SU-DHL-6 (cell line): ENCODE results near the gene SLAIN1.

Experiments
- H2AFZ ChIP-seq: fragments of 200-600 bp; sonication (generic); 2 replicates; pipeline ENCODE4 v1.6.1; 2014; ENCODE audit warnings: low read depth, mild to moderate bottlenecking, moderate library complexity, mixed read lengths, antibody characterized with exemption, low read length; ENCODE audit not compliant: severe bottlenecking
- H3F3A ChIP-seq: fragments of 200-600 bp; shearing (Covaris generic); 2 replicates; pipeline ENCODE4 v1.6.0; 2016; ENCODE audit warnings: antibody characterized with exemption, mild to moderate bottlenecking; ENCODE audit not compliant: insufficient read depth
- H3K27ac ChIP-seq: fragments of 200-600 bp; sonication (generic); 2 replicates; pipeline ENCODE4 v1.5.1; 2016; ENCODE audit warnings: low read depth, mild to moderate bottlenecking, low read length, moderate library complexity, mixed read lengths
- H3K27me3 ChIP-seq: fragments of 200-600 bp; sonication (generic), shearing (Covaris generic); 2 replicates; pipeline ENCODE4 v1.6.0; 2014; ENCODE audit warnings: mild to moderate bottlenecking, low read length
- H3K36me3 ChIP-seq: fragments of 200-600 bp; sonication (generic); 2 replicates; pipeline ENCODE4 v1.6.1; 2014; ENCODE audit warnings: mild to moderate bottlenecking, low read length, mixed read lengths
- H3K4me2 ChIP-seq: fragments of 300-600, 200-600 bp; shearing (Covaris generic), sonication (generic); 2 replicates; pipeline ENCODE4 v1.6.0; 2014; ENCODE audit warnings: low read length, low read depth, mild to moderate bottlenecking; ENCODE audit not compliant: poor library complexity, severe bottlenecking
- H3K4me3 ChIP-seq: fragments of 200-600 bp; sonication (generic); 2 replicates; pipeline ENCODE4 v1.5.1; 2014; ENCODE audit warnings: antibody characterized with exemption, low read length, mild to moderate bottlenecking, mixed read lengths; ENCODE audit not compliant: insufficient read depth, poor library complexity, severe bottlenecking
- H3K79me2 ChIP-seq: fragments of 200-600 bp; sonication (generic); 2 replicates; pipeline ENCODE4 v1.6.1; 2014; ENCODE audit warnings: mild to moderate bottlenecking, low read length, moderate library complexity; ENCODE audit not compliant: insufficient read depth
- H3K9ac ChIP-seq: fragments of 200-600 bp; sonication (generic); 2 replicates; pipeline ENCODE4 v1.7.0; 2014; ENCODE audit warnings: mild to moderate bottlenecking, low read length
- H3K9me2 ChIP-seq: fragments of 200-600 bp; sonication (generic); replicated peaks from 2 replicates; pipeline ENCODE4 v1.6.1; 2014; ENCODE audit warnings: low read length; ENCODE audit not compliant: insufficient read depth
- H3K9me3 ChIP-seq: fragments of 200-600 bp; sonication (generic); 2 replicates; pipeline ENCODE4 v1.6.1; 2014; ENCODE audit warnings: low read length, mixed read lengths; ENCODE audit not compliant: insufficient read depth
- H4K20me1 ChIP-seq: fragments of 200-600 bp; sonication (generic); 2 replicates; pipeline ENCODE4 v1.6.1; 2014; ENCODE audit warnings: low read depth, mild to moderate bottlenecking, antibody characterized with exemption, low read length, moderate library complexity, mixed read lengths
- CTCF ChIP-seq: fragments of 200-600 bp; sonication (generic); IDR thresholded peaks from one replicate; pipeline ENCODE4 v1.5.1; 2017; ENCODE audit warnings: antibody characterized with exemption, mild to moderate bottlenecking, low read length, moderate library complexity; ENCODE audit not compliant: insufficient read depth, poor library complexity, severe bottlenecking
- EZH2phosphoT487 ChIP-seq: fragments of 200-600 bp; sonication (generic), shearing (Covaris generic); conservative IDR thresholded peaks from 2 replicates; pipeline ENCODE4 v1.6.1; 2018; ENCODE audit warnings: mild to moderate bottlenecking, antibody characterized with exemption, low read length, moderate library complexity, mixed read lengths

The SLAIN1 gene

DNA sequence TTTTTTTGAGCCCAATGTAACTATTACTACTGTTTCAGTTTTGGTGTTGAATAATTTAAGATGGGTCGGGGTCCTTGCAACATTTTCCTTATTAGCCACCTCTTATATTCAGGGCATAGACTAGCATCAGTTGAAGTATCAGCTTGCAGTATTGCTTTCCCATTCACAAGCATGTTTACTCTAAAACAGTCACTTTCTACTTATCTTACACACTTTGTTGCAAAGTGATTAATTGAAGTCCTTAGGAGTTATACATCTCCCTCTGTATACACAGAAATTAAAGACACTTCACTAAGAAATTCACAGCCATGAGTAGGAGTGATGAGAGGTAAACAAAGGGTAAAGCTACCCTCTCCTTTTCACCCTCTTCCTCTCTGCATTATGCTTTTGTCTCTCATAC lies 27.6 kb downstream of the SLAIN1 start:
- no peaks in the 10 kb centered on the region for H3K79me2 ChIP-seq
- H3K9me2 ChIP-seq, result no peaks in the 10 kb centered on the region
- H3K9me3 ChIP-seq, result no peaks in the 10 kb centered on the region
- no peaks in the 10 kb centered on the region for H3F3A ChIP-seq
- H3K9ac ChIP-seq, result no peak overlapping the region
- no peak overlapping the region for H3K27ac ChIP-seq
- H3K4me3 ChIP-seq, result no peak overlapping the region
- H3K36me3 ChIP-seq, result peaks cover 5% of the 10 kb centered on the region; the same call in 1 of the 2 replicates
- no peak overlapping the region for H3K4me2 ChIP-seq
- no peak overlapping the region for H2AFZ ChIP-seq
- no peaks in the 10 kb centered on the region for H4K20me1 ChIP-seq
- no peaks in the 10 kb centered on the region for H3K27me3 ChIP-seq
- no peak for TF ChIP-seq CTCF

- H4K20me1 ChIP-seq, result no peaks in the 10 kb centered on the region
- H3K36me3 ChIP-seq, result peaks cover 3% of the 10 kb centered on the region; the same call in 1 of the 2 replicates
- H3K27ac ChIP-seq, result no peak overlapping the region
- H3F3A ChIP-seq, result no peaks in the 10 kb centered on the region
- H3K9me3 ChIP-seq, result no peaks in the 10 kb centered on the region
- no peak overlapping the region for H3K4me2 ChIP-seq
- no peak overlapping the region for H3K9ac ChIP-seq
- H3K9me2 ChIP-seq, result no peaks in the 10 kb centered on the region
- no peaks in the 10 kb centered on the region for H3K79me2 ChIP-seq
- no peaks in the 10 kb centered on the region for H3K27me3 ChIP-seq
- TF ChIP-seq CTCF, result no peak
- TF ChIP-seq EZH2phosphoT487, result no peak
- no peak overlapping the region for H2AFZ ChIP-seq
- no peak overlapping the region for H3K4me3 ChIP-seq
Measured at GRCh38 chr13:77728265-77729125, 31.0 kb downstream of the SLAIN1 start.

DNA sequence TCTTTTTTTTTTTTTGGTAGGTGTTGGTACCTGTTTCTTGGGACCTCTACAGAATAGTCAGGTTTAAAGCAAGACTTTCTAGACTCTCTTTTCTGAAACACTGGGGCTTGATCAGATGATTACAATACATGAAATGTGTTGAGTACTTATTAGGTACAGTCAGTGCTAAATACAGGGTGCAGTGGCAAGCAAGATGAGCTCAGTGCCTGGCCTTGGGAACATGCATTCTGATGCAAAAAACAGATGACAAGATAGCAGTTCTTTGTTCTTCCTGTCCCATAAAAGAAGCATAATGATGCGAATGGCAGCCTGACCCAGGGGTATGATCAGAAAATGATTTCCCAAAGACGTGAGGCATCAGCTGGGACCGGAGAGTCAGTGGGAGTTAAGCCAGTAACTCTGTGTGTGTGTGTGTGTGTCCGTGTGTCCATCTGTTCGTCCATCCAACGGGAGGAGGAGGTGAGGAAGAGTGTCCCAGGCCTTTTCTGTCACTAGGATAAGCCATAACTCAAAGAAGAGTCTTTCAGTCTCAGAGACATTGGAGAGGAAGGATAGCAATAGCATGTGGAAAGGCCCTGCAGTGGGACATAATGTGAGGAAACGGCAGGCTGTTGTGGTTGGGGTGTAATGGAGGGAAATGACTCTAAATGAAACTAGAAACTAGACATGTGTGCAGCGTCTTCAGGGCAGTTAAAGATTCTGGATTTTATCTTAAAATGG lies 32.2 kb downstream of the SLAIN1 start:
- no peak overlapping the region for H3K27ac ChIP-seq
- H3K4me2 ChIP-seq, result no peak overlapping the region
- no peak overlapping the region for H3K4me3 ChIP-seq
- H3K79me2 ChIP-seq, result no peaks in the 10 kb centered on the region
- H3K9me3 ChIP-seq, result no peaks in the 10 kb centered on the region
- H3F3A ChIP-seq, result no peaks in the 10 kb centered on the region
- TF ChIP-seq CTCF (no peak), EZH2phosphoT487 (no peak)
- no peak overlapping the region for H2AFZ ChIP-seq
- no peak overlapping the region for H3K9ac ChIP-seq
- H3K27me3 ChIP-seq, result no peaks in the 10 kb centered on the region
- no peaks in the 10 kb centered on the region for H3K36me3 ChIP-seq
- no peaks in the 10 kb centered on the region for H3K9me2 ChIP-seq
- H4K20me1 ChIP-seq, result no peaks in the 10 kb centered on the region
